Activated naive CD8-positive, alpha-beta T cell (primary cell): ENCODE results near the gene RASGRP3.
A peak's percentile ranks its signal among the peaks of the same experiment; 100 is the strongest.
"Not testable (repeated sequence)": the region's sequence is repeated elsewhere in the genome, so short reads cannot be mapped to it uniquely, and the experiment has no call there.

Source experiments
- H3K27ac Mint-ChIP-seq: one replicate; pipeline ENCODE4 v1.8.0; 2021; ENCODE audit warnings: mixed read lengths
- H3K27me3 Mint-ChIP-seq: one replicate; pipeline ENCODE4 v1.8.0; 2021; ENCODE audit warnings: mixed read lengths
- H3K36me3 Mint-ChIP-seq: one replicate; pipeline ENCODE4 v1.8.0; 2021; ENCODE audit warnings: mixed read lengths
- H3K4me1 Mint-ChIP-seq: one replicate; pipeline ENCODE4 v1.8.0; 2021; ENCODE audit warnings: low read depth, mixed read lengths
- H3K4me3 Mint-ChIP-seq: one replicate; pipeline ENCODE4 v1.8.0; 2021; ENCODE audit warnings: mild to moderate bottlenecking, mixed read lengths
- H3K9me3 Mint-ChIP-seq: one replicate; pipeline ENCODE4 v1.8.0; 2021; ENCODE audit warnings: low read depth, mixed read lengths

Gene RASGRP3

DNA sequence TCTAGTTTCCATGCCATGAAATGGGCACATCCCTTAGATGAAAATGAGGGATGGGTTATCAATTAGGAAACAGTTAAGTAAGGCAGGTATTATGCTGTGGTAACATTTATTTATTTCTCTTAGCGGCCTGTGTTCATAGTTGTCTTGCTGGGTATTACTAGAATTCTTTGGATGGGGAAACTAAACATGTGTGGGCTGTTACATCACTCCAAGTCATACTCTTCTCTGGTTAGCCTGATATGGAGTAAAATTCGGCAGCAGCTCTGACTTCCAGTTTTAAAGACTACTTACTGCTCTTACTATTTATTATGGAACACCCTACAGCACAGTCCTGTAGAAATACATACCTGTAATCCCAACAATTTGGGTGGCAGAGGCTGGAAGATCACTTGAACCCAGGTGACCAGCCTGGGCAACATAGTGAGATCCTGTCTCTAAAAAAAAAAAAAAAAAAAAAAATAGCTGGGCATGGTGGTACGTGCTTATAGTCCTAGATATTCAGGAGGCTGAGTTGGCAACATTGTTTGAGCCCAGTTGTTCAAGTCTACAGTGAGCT lies 33.1 kb upstream of the RASGRP3 start:
- H3K27ac Mint-ChIP-seq = no peak overlapping the region
- H3K4me1 Mint-ChIP-seq = no peaks in the 10 kb centered on the region
- H3K9me3 Mint-ChIP-seq = no peaks in the 10 kb centered on the region
- H3K27me3 Mint-ChIP-seq = no peaks in the 10 kb centered on the region
- H3K4me3 Mint-ChIP-seq = no peak overlapping the region
- no peaks in the 10 kb centered on the region for H3K36me3 Mint-ChIP-seq

- no peak overlapping the region for H3K4me3 Mint-ChIP-seq
- H3K4me1 Mint-ChIP-seq = no peaks in the 10 kb centered on the region
- H3K27me3 Mint-ChIP-seq = no peaks in the 10 kb centered on the region
- no peak overlapping the region for H3K27ac Mint-ChIP-seq
- no peaks in the 10 kb centered on the region for H3K36me3 Mint-ChIP-seq
- H3K9me3 Mint-ChIP-seq = no peaks in the 10 kb centered on the region
Measured at GRCh38 chr2:33444967-33445366, 31.5 kb upstream of the RASGRP3 start.

DNA sequence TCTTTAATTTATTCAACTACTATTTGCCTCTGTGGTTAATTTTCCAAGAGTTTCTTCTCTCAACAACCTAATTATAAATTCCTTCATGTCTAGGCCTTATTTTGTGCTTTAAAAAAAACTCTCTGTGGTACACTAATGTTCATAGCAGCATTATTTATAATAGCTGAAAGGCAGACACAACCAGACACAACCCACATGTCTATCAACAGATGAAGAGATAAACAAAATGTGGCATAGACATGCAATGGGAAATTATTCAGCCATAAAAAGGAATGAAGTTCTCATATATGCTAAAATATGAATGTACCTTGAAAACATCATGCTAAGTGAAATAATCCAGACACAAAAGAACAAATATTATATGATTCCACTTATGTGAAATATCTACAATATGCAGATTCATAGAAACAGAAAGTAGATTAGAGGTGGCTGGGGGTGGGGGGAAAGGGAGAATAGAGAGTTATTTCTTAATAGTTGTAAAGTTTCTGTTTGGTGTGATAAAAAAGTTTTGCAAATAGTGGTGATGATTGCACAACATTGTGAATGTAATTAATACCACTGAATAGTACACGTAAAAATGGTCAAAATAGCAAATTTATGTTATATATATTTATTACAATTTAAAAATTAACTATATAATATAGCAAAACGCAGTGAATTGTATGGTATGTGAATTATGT lies 28.1 kb upstream of the RASGRP3 start:
- H3K4me3 Mint-ChIP-seq = no peak overlapping the region
- H3K4me1 Mint-ChIP-seq = no peaks in the 10 kb centered on the region
- H3K27me3 Mint-ChIP-seq = no peaks in the 10 kb centered on the region
- H3K36me3 Mint-ChIP-seq = peaks cover 7% of the 10 kb centered on the region
- peaks cover 10% of the 10 kb centered on the region for H3K9me3 Mint-ChIP-seq
- H3K27ac Mint-ChIP-seq = no peak overlapping the region

DNA sequence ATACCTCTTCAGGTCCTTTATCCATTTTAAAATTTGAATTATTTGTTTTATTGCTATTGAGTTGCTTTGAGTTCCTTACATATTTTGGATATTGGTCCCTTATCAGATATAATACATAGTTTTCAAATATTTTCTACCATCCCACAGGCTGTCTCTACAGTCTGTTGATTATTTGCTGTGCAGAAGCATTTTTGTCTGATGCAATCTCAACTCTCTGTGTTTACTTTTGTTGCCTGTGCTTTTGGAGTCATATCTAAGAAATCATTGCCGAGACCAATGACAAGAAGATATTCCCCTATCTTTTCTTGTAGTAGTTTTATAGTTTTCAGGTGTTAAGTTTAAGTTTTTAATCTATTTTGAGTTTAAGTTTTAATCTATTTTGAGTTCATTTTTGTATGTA lies 25.2 kb upstream of the RASGRP3 start:
- Mint-ChIP-seq H3K4me3 (no peak overlapping the region), H3K9me3 (peaks cover 13% of the 10 kb centered on the region), H3K4me1 (no peaks in the 10 kb centered on the region), H3K36me3 (peaks cover 7% of the 10 kb centered on the region), H3K27ac (no peak overlapping the region), H3K27me3 (no peaks in the 10 kb centered on the region)

DNA sequence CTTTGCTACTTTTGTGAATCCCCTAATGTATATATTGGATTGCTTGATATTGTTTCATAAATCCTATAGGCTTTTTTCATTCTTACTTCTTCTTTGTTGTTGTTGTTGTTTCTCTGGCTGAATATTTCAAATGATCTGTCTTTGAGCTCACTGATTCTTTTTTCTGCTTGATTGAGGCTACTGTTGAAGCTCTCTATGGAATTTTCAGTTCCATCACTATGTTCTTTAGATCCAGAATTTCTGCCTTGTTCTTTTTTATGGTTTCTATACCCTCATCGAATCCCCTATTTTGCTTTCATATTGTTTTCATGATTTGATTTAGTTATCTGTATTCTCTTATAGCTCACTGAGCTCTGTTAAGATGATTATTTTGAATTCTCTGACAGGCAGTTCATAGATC lies 24.6 kb upstream of the RASGRP3 start:
- no peaks in the 10 kb centered on the region for H3K4me1 Mint-ChIP-seq
- no peaks in the 10 kb centered on the region for H3K27me3 Mint-ChIP-seq
- H3K36me3 Mint-ChIP-seq = peaks cover 7% of the 10 kb centered on the region
- H3K9me3 Mint-ChIP-seq = peaks cover 13% of the 10 kb centered on the region
- no peak overlapping the region for H3K27ac Mint-ChIP-seq
- H3K4me3 Mint-ChIP-seq = no peak overlapping the region

DNA sequence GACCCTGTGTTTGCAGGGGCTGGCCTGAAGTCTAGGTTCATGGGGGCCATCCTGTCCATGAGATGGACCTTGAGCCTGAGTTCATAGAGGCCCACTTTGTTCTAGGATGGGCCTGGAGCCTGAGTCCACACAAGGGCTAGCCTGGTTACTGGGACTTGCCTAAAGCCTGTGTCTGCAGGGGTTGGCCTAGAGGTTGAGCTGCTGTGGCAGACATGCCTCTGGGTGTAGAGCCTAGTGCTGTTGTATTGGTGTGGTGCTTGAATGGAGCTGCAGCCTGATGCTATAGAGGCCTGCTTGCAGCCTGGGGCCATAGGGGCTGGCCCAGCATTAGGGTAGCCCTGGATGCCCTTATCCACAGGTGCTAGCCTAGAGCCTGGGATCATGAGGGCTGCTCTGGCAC lies 23.9 kb upstream of the RASGRP3 start:
- Mint-ChIP-seq H3K27me3 (no peaks in the 10 kb centered on the region), H3K4me1 (peaks cover 2% of the 10 kb centered on the region), H3K27ac (no peak overlapping the region), H3K4me3 (no peak overlapping the region), H3K9me3 (peaks cover 13% of the 10 kb centered on the region), H3K36me3 (peaks cover 7% of the 10 kb centered on the region)

DNA sequence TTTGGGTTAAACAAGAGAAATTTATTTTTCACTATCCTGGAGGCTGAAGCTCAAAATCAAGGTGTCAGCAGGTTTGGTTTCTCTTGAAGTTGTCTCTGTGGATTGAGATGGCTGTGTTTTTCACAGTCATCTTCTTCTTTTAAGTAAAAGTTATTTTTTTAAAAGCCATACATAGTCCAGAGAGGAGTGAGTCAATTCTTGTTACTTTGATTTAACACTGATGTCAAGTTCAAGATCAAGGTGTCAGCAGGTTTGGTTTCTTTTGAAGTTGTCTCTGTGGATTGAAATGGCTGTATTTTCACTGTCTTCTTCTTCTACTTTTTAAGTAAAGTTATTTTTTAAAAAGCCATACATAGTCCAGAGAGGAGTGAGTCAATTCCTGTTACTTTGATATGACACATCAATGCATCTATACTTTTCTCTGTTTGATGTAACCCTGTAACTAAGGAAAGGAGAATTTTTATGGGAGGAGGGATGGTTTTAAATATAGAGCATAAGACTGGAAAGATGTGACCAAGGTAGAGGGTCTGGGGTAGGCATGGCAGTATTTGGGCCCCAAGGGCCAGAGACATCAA lies 22.5 kb upstream of the RASGRP3 start:
- H3K27me3 Mint-ChIP-seq = no peaks in the 10 kb centered on the region
- H3K36me3 Mint-ChIP-seq = peaks cover 7% of the 10 kb centered on the region
- H3K27ac Mint-ChIP-seq = no peak overlapping the region
- peaks cover 2% of the 10 kb centered on the region for H3K4me1 Mint-ChIP-seq
- H3K4me3 Mint-ChIP-seq = no peak overlapping the region
- peaks cover 13% of the 10 kb centered on the region for H3K9me3 Mint-ChIP-seq

DNA sequence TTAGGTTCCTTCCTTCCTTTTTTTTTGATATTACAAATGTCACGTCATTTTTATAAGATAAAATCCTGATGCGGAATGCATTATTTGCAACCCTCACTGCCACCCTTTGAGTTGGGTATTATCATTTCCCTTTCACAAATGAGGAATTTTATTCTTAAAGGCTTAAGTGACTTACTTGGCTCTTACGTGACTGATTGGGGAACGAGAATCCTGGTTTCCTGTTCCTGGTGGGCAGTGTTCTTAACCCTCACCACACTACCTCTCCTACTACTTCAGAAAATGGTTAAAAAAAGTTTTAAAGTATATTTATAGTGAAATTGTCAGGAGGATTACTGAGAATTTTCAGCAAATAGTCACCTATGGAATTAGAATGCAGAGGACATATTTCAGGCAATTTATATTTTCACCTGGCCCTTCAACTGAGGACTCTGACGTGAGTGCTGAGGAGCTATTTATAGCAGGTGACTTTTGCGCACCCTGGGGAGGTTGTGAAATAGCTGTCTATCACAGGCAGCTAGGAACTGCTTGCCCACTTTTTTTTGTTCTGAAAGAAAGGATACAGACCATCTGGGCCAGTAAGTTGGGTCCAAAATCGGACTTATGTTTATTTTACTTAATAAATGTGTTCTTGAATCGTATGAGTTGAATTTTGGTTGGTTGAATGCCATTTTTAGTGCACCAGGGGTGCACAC lies 18.7 kb upstream of the RASGRP3 start:
- H3K36me3 Mint-ChIP-seq = peaks cover 2% of the 10 kb centered on the region
- H3K27ac Mint-ChIP-seq = no peak overlapping the region
- H3K4me3 Mint-ChIP-seq = no peak overlapping the region
- no peaks in the 10 kb centered on the region for H3K27me3 Mint-ChIP-seq
- peaks cover 3% of the 10 kb centered on the region for H3K9me3 Mint-ChIP-seq
- peaks cover 2% of the 10 kb centered on the region for H3K4me1 Mint-ChIP-seq

GRCh38 chr2:33458248-33458819 lies 18.1 kb upstream of the RASGRP3 start:
- Mint-ChIP-seq H3K36me3 (peaks cover 2% of the 10 kb centered on the region), H3K27me3 (no peaks in the 10 kb centered on the region), H3K4me3 (no peak overlapping the region), H3K9me3 (peaks cover 3% of the 10 kb centered on the region), H3K27ac (no peak overlapping the region), H3K4me1 (peaks cover 2% of the 10 kb centered on the region)

- Mint-ChIP-seq H3K27me3 (no peaks in the 10 kb centered on the region), H3K9me3 (no peaks in the 10 kb centered on the region), H3K36me3 (peaks cover 2% of the 10 kb centered on the region), H3K4me1 (peaks cover 2% of the 10 kb centered on the region), H3K4me3 (no peak overlapping the region), H3K27ac (no peak overlapping the region)
Measured at GRCh38 chr2:33459745-33460144, 16.7 kb upstream of the RASGRP3 start.

DNA sequence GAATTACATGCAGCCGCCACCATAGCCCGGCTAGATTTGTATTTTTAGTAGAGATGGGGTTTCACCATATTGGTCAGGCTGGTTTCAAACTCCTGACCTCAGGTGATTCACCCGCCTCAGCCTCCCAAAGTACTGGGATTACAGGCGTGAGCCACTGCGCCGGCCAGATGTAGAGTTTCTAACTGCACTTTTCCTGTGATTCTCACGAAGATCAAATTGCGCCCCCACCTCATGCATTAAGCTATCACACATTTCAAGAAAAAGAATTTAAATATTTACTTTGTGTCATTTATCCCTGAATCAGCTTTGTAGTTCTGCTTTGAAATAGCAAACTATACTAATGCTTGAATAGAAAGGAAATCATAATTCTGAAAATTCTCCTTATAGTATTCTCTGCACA lies 13.9 kb upstream of the RASGRP3 start:
- not testable (repeated sequence) for H3K4me3 Mint-ChIP-seq, H3K36me3 Mint-ChIP-seq

DNA sequence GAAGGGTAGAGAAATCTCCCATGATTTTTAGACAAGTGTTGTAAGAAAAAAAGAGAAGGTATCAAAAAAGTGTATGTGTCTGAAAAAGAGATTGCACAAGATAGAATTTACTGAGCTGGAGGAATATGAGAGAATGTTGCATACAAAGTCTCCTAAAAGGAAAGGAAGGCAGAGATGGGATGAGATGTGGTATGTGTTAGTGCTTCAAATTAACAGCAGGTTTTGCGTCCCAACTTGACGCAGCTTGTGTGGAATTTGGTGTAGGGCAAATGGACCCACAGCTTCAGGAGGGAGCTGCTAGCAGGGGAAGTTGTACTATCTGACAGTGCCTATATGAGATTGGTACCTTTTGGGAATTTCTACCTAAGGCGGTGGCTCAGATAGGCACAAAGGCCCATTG lies 9.0 kb upstream of the RASGRP3 start:
- H3K27ac Mint-ChIP-seq = no peak overlapping the region
- no peaks in the 10 kb centered on the region for H3K36me3 Mint-ChIP-seq
- no peaks in the 10 kb centered on the region for H3K27me3 Mint-ChIP-seq
- no peak overlapping the region for H3K4me3 Mint-ChIP-seq
- H3K9me3 Mint-ChIP-seq = no peaks in the 10 kb centered on the region
- no peaks in the 10 kb centered on the region for H3K4me1 Mint-ChIP-seq

More for the DNA sequence above, 13.9 kb upstream of the RASGRP3 start:
- H3K4me1 Mint-ChIP-seq, H3K9me3 Mint-ChIP-seq, H3K27ac Mint-ChIP-seq, H3K27me3 Mint-ChIP-seq: not testable (repeated sequence)

DNA sequence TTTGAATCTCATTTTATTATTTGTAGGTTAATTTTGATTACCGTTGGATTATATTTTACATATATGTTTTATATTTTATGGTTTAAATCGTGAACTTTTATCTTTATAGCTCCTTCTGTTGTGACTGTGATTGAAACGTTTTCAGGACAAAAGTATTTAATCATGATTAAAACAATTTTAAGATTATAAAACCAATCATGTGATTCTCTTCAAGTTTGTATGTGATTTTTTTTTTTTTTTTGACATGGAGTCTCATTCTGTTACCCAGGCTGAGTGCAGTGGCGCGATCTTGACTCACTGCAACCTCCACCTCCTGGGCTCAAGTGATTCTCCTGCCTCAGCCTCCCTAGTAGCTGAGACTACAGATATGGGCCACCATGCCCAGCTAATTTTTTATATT lies 7.2 kb upstream of the RASGRP3 start:
- H3K4me3 Mint-ChIP-seq = no peak overlapping the region
- H3K4me1 Mint-ChIP-seq = no peaks in the 10 kb centered on the region
- H3K36me3 Mint-ChIP-seq = no peaks in the 10 kb centered on the region
- no peaks in the 10 kb centered on the region for H3K9me3 Mint-ChIP-seq
- H3K27ac Mint-ChIP-seq = no peak overlapping the region
- no peaks in the 10 kb centered on the region for H3K27me3 Mint-ChIP-seq

- no peaks in the 10 kb centered on the region for H3K27me3 Mint-ChIP-seq
- H3K4me3 Mint-ChIP-seq = peak overlapping the region; percentile 90
- H3K9me3 Mint-ChIP-seq = no peaks in the 10 kb centered on the region
- peaks cover 42% of the 10 kb centered on the region for H3K4me1 Mint-ChIP-seq
- H3K36me3 Mint-ChIP-seq = no peaks in the 10 kb centered on the region
- H3K27ac Mint-ChIP-seq = peak overlapping the region; percentile 96
Measured at GRCh38 chr2:33475224-33476130, 972 bp upstream of the RASGRP3 start.
